ENCODE results near the gene SIGLEC1.

- TF ChIP-seq CTCF (conservative IDR thresholded peaks at IDR 0.05; ENCODE audit: low read depth, low read length) (no peak), POLR2A (IDR thresholded peaks at IDR 0.05; ENCODE audit: low read depth, low read length) (no peak), BHLHE40 (IDR thresholded peaks at IDR 0.05; ENCODE audit: low read depth, low read length) (no peak), NFE2L2 (IDR thresholded peaks at IDR 0.05; ENCODE audit: low read depth, low read length) (no peak), MXI1 (IDR thresholded peaks at IDR 0.05; ENCODE audit: borderline replicate concordance, low read depth, low read length) (no peak), RFX5 (IDR thresholded peaks at IDR 0.05; ENCODE audit: low read depth, low read length) (no peak), CEBPB (IDR thresholded peaks at IDR 0.05; ENCODE audit: low read depth, low read length) (no peak), CHD1 (IDR thresholded peaks at IDR 0.05; ENCODE audit: low read depth, low read length) (no peak), RCOR1 (IDR thresholded peaks at IDR 0.05; ENCODE audit: insufficient replicate concordance, low read length) (no peak), FOS (IDR thresholded peaks at IDR 0.05; ENCODE audit: low read depth, low read length) (no peak), MAFK (IDR thresholded peaks at IDR 0.05; ENCODE audit: low read depth, low read length) (no peak)
- TF ChIP-seq, protein P1, sequence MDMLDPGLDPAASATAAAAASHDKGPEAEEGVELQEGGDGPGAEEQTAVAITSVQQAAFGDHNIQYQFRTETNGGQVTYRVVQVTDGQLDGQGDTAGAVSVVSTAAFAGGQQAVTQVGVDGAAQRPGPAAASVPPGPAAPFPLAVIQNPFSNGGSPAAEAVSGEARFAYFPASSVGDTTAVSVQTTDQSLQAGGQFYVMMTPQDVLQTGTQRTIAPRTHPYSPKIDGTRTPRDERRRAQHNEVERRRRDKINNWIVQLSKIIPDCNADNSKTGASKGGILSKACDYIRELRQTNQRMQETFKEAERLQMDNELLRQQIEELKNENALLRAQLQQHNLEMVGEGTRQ (IDR thresholded peaks at IDR 0.05; ENCODE audit: low read depth, low read length) = no peak
Measured at GRCh38 chr20:3744037-3744436, 31.6 kb upstream of the SIGLEC1 start.

All from IMR-90 (cell line).